Testis (tissue), 2 donors: ENCODE results near the gene FANCD2OS.

Experiments
- POLR2A ChIP-seq: fragments of 450-650 bp; IDR thresholded peaks from one replicate; pipeline ENCODE4 v1.6.1; 2017; ENCODE audit warnings: antibody characterized with exemption, mild to moderate bottlenecking, moderate library complexity
- TF ChIP-seq, protein P1 (sequence below), 3 experiments: fragments of 450-650 bp in 2 of 3; fragments of 200-600 bp in 1 of 3; sonication (generic) in 1 of 3; IDR thresholded peaks; one replicate each; pipeline ENCODE4 v1.5.1; 2016 to 2019; ENCODE audit warnings: antibody characterized with exemption in 3 of 3, mild to moderate bottlenecking in 2 of 3, moderate library complexity in 1 of 3

GRCh38 chr3:10055097-10055496, 53.0 kb downstream of the FANCD2OS start:
- TF ChIP-seq, protein P1, sequence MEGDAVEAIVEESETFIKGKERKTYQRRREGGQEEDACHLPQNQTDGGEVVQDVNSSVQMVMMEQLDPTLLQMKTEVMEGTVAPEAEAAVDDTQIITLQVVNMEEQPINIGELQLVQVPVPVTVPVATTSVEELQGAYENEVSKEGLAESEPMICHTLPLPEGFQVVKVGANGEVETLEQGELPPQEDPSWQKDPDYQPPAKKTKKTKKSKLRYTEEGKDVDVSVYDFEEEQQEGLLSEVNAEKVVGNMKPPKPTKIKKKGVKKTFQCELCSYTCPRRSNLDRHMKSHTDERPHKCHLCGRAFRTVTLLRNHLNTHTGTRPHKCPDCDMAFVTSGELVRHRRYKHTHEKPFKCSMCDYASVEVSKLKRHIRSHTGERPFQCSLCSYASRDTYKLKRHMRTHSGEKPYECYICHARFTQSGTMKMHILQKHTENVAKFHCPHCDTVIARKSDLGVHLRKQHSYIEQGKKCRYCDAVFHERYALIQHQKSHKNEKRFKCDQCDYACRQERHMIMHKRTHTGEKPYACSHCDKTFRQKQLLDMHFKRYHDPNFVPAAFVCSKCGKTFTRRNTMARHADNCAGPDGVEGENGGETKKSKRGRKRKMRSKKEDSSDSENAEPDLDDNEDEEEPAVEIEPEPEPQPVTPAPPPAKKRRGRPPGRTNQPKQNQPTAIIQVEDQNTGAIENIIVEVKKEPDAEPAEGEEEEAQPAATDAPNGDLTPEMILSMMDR (IDR thresholded peaks at IDR 0.05), result no peak
- no peak for TF ChIP-seq POLR2A
